ENCODE results near the gene RUVBL2.

GRCh38 chr19:49004964-49005614 lies 11.4 kb downstream of the RUVBL2 start:
- no peak for TF ChIP-seq CTCF (conservative IDR thresholded peaks at IDR 0.05)
- TF ChIP-seq ZFX (IDR thresholded peaks at IDR 0.05): no peak

Data from C4-2B (cell line).